Fibroblast of the aortic adventitia (primary cell): ENCODE data around the gene SUCLG2. TPM values are rescaled to one million over a fixed set of nuclear protein-coding genes. Genes with fewer than 3 reads are reported as not detected.

ENCODE experiments used
- DNase-seq: peaks from one replicate; pipeline ENCODE4 v3.0.0-alpha.2; 2010; ENCODE audit warnings: low read depth
- H3K4me3 ChIP-seq: 2 replicates; pipeline ENCODE4 v1.5.1; 2011; ENCODE audit warnings: low read depth, mild to moderate bottlenecking, control low read depth, low read length, moderate library complexity
- CTCF ChIP-seq: IDR thresholded peaks from 2 replicates; pipeline ENCODE4 v1.5.1; 2011; ENCODE audit warnings: mild to moderate bottlenecking, low read length, control low read depth, inconsistent platforms; ENCODE audit not compliant: insufficient read depth
- total RNA-seq: library from RNA; depleted of rRNA; stranded (reverse); fragments of >200 nt; gene quantifications from 2 replicates; pipeline ENCODE4 v1.2.3, GENCODE V29; 2012; ENCODE audit warnings: low replicate concordance

Gene SUCLG2
- total RNA-seq, 1 donor = 73.9 TPM

DNA sequence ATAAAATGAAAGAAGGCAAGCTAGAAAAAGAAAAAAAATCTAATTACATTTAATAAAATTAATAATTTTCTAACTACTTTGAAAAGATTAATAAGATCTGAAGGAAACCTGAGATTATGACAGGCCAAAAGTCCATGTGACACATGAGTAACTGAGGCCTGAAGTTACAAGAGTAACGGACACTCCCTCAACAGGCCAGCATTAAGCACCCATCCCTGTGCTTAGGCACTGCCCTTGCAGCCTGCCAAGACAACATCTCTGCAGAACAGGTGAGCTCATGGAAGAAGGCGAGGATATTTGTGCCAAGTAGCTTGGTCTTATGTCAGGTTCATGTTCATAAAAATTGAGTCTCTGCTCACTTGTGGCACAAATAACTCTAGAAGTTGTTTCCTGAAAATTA lies 31.8 kb downstream of the SUCLG2 start:
- H3K4me3 ChIP-seq = no peak overlapping the region
- no peak for TF ChIP-seq CTCF
- DNase-seq = no peak

GRCh38 chr3:67620869-67621268 lies 33.5 kb downstream of the SUCLG2 start:
- DNase-seq = no peak
- no peak overlapping the region for H3K4me3 ChIP-seq
- TF ChIP-seq CTCF = no peak

- no peak overlapping the region for H3K4me3 ChIP-seq
- DNase-seq = no peak
- TF ChIP-seq CTCF = no peak
Measured at GRCh38 chr3:67619991-67620390, 34.4 kb downstream of the SUCLG2 start.

DNA sequence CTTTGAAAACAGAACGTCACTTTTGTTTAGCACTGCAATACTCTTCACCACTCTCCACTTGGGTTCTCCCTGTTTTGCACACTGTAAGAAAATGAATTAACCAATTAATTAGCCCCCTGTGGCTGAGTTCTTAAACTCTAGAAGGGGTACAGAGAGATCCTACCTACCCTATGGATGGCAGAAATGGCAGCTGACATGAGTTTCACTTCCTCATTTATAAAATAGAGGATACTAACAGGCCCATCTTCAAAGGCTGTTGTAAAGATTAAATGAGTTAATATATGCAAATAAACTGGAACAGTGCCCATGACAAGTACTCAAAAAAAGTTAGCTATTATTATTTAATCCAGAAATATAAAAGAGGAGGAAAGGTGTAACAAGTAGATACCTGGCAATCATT lies 36.9 kb downstream of the SUCLG2 start:
- no peak overlapping the region for H3K4me3 ChIP-seq
- TF ChIP-seq CTCF = no peak
- DNase-seq = no peak

DNA sequence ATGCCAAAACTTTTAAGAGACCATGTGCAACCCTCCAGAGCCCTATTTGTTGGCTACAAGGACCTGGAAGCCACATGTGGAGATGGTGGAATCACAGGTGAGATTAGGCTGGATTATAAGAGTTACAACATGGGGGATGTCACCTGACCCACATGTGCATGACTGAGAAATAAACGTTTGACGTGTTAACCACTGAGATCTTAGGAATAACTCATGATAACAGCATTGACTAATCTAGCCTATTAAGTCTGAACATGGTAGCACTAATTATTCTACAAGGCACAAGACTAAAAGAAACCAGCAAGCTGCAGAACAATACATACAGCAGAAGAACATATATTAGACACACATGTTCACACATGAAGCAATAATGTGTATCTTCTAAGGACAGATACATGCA lies 38.4 kb downstream of the SUCLG2 start:
- TF ChIP-seq CTCF = no peak
- H3K4me3 ChIP-seq = no peak overlapping the region
- DNase-seq = no peak

DNA sequence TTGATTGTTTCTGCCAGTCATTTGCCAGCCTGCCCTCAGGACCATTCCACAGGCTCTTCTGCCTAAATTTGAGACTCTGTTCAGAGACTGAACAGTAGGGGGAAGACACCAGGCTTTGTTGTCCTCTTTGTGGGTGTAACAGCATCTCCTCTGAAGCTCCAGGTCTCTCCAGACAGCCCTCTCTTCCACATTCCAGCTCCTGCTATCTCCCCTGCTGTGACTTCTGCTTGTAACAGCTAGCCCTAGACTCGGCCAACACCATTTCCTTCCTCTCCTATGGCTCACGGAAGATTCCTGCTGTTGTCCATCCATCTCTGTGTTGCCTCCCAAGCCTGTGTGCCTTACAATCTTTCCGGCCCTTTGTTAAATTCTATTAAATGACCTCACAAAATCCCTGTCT lies 40.2 kb downstream of the SUCLG2 start:
- no peak for TF ChIP-seq CTCF
- DNase-seq = no peak
- no peak overlapping the region for H3K4me3 ChIP-seq

GRCh38 chr3:67610458-67610857 lies 44.0 kb downstream of the SUCLG2 start:
- peak; percentile 72 for DNase-seq
- no peak for TF ChIP-seq CTCF
- no peak overlapping the region for H3K4me3 ChIP-seq
